Esophagus muscularis mucosa (tissue), 4 donors: Measurements from ENCODE around the gene FAM180B.

Source experiments
- CTCF ChIP-seq, 3 experiments: fragments of 200-600 bp in 2 of 3; fragments of 450-650 bp in 1 of 3; sonication (generic) in 2 of 3; IDR thresholded peaks; one replicate each; pipeline ENCODE4 v1.5.1; 2017 to 2019; ENCODE audit warnings: antibody characterized with exemption in 3 of 3, mild to moderate bottlenecking in 2 of 3, moderate library complexity in 1 of 3
- EP300 ChIP-seq: sonication (generic); formaldehyde crosslinking; IDR thresholded peaks from one replicate; pipeline ENCODE4 v1.6.1; 2017; ENCODE audit warnings: antibody characterized with exemption
- POLR2AphosphoS5 ChIP-seq, 2 donors: sonication (generic); formaldehyde crosslinking; IDR thresholded peaks; one replicate each; pipeline ENCODE4 v1.6.1; 2017; ENCODE audit warnings: antibody characterized with exemption in 2 of 2

GRCh38 chr11:47578524-47579494, 7.7 kb upstream of the FAM180B start, which contains the start of the genes KBTBD4 and NDUFS3:
- no peak for TF ChIP-seq CTCF (IDR thresholded peaks at IDR 0.05)
- no peak for TF ChIP-seq EP300
- TF ChIP-seq POLR2AphosphoS5 (IDR thresholded peaks at IDR 0.05), result peak; percentile 93
